CD4-positive, alpha-beta T cell (primary cell): ENCODE results near the gene MAPK7. TPM values are rescaled to one million over a fixed set of nuclear protein-coding genes. Genes with fewer than 3 reads are reported as not detected.

Experiments
- ATAC-seq: fragments of 200-7000 bp; cut with Tn5 transposase; one replicate; pipeline ENCODE4 v1.10.0; 2022; ENCODE audit warnings: mild to moderate bottlenecking; ENCODE audit not compliant: poor library complexity
- CTCF ChIA-PET: fragments of 350-600 bp; sonication (Branson Sonifier 250); formaldehyde crosslinking; loops from one replicate; lab custom pipeline; 2021; ENCODE audit warnings: antibody characterized with exemption, inconsistent platforms; lab: Charles Lee
- POLR2A ChIA-PET: fragments of 350-600 bp; sonication (Branson Sonifier 250); formaldehyde crosslinking; loops from one replicate; lab custom pipeline; 2021; ENCODE audit warnings: antibody characterized with exemption, inconsistent platforms; lab: Charles Lee
- DNase-seq, 14 experiments: peaks; one replicate each; pipeline ENCODE4 v3.0.0-alpha.2; 2013 to 2020; ENCODE audit warnings: mixed read lengths in 2 of 14
- H3K27ac ChIP-seq, 2 donors: one replicate each; pipeline versions ENCODE4 v1.5.1 to v1.7.0; 2013; ENCODE audit warnings: low read length in 2 of 2, low read depth in 1 of 2, mild to moderate bottlenecking in 1 of 2
- H3K27me3 ChIP-seq, 2 experiments: 1 replicate in 1 of 2; 2 replicates in 1 of 2; pipeline versions ENCODE4 v1.6.1 to v1.7.0; 2013; ENCODE audit warnings: low read length in 2 of 2, control low read depth in 1 of 2, mild to moderate bottlenecking in 1 of 2, moderate library complexity in 1 of 2; ENCODE audit not compliant: insufficient read depth in 2 of 2, control insufficient read depth in 1 of 2
- H3K36me3 ChIP-seq: one replicate; pipeline ENCODE4 v1.6.1; 2013; ENCODE audit warnings: low read length, control low read depth; ENCODE audit not compliant: insufficient read depth
- H3K4me1 ChIP-seq: one replicate; pipeline ENCODE4 v1.6.1; 2013; ENCODE audit warnings: low read length, control low read depth; ENCODE audit not compliant: insufficient read depth
- H3K4me3 ChIP-seq: one replicate; pipeline ENCODE4 v1.5.1; 2013; ENCODE audit warnings: mild to moderate bottlenecking, low read length, moderate library complexity
- H3K9me3 ChIP-seq, 2 experiments: 1 replicate in 1 of 2; 2 replicates in 1 of 2; pipeline versions ENCODE4 v1.6.1 to v1.7.0; 2013; ENCODE audit warnings: low read length in 2 of 2, mild to moderate bottlenecking in 2 of 2, control low read depth in 1 of 2, moderate library complexity in 1 of 2; ENCODE audit not compliant: control insufficient read depth in 1 of 2, insufficient read depth in 1 of 2
- H3K27ac Mint-ChIP-seq: one replicate; pipeline ENCODE4 v1.8.0; 2020; ENCODE audit warnings: mixed read lengths
- H3K27me3 Mint-ChIP-seq: one replicate; pipeline ENCODE4 v1.8.0; 2021; ENCODE audit warnings: mixed read lengths
- H3K36me3 Mint-ChIP-seq: one replicate; pipeline ENCODE4 v1.8.0; 2021; ENCODE audit warnings: low read depth, mixed read lengths
- H3K4me1 Mint-ChIP-seq: one replicate; pipeline ENCODE4 v1.8.0; 2021; ENCODE audit warnings: low read depth, mixed read lengths
- H3K4me3 Mint-ChIP-seq: one replicate; pipeline ENCODE4 v1.8.0; 2020; ENCODE audit warnings: mild to moderate bottlenecking, mixed read lengths
- H3K9me3 Mint-ChIP-seq: one replicate; pipeline ENCODE4 v1.8.0; 2020; ENCODE audit warnings: mixed read lengths
- intact Hi-C, 2 experiments: fragments of 100-400 bp; cut with DNase I in 1 of 2; cut with micrococcal nuclease in 1 of 2; formaldehyde crosslinking; loops; one replicate each; pipeline versions ENCODE4 v1.15.1 to v1.9.0; 2023 to 2025; cut with DNase I, micrococcal nuclease
- total RNA-seq, 174 experiments: library from RNA in 2 of 174; stranded (reverse) in 2 of 174; gene quantifications; one replicate each; pipeline ENCODE4 v1.2.3 and lab custom pipeline; 2021 to 2026
- TF ChIP-seq, protein P1 (sequence below): fragments of 200-600 bp; IDR thresholded peaks from one replicate; pipeline ENCODE4 v1.8.0; 2022; ENCODE audit warnings: antibody characterized with exemption, mild to moderate bottlenecking

MAPK7 gene
- total RNA-seq, 2 experiments from 2014 or later: 15.2 to 17.3 TPM

DNA sequence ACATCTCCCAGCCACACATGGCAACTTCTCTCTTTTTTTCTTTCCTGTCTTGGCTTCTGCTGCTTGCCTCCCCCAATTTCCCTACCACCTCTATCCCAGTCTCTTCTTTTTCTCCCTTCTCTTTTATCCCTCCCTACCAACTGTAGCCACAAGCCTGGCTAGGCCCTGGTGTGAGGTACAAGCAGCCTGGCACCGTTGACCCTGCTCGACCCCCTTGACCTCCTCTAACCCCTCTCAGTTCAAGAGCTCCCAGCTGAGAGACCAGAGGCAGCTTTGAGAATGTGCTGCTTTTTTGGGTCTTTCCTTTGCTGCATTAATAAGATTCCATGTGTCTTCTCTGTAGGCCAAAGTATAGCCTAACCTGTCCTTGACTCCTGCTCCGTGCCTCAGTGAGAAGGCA, 48.0 kb upstream of the MAPK7 start:
- Histone ChIP-seq H3K9me3 (peaks cover 3% of the 10 kb centered on the region in 2 experiments), H3K4me3 (no peak overlapping the region), H3K27me3 (no peaks in the 10 kb centered on the region), H3K27ac (no peak overlapping the region), H3K4me1 (no peaks in the 10 kb centered on the region), H3K36me3 (no peaks in the 10 kb centered on the region)
- ChIA-PET POLR2A (no interaction called here), CTCF (interaction anchor here (0.5 kb wide), 1 partner anchor 37 kb away, joined by 3 read pairs; no protein-coding TSS in a partner anchor)
- Mint-ChIP-seq H3K36me3 (no peaks in the 10 kb centered on the region), H3K27ac (no peak overlapping the region), H3K9me3 (no peaks in the 10 kb centered on the region), H3K4me1 (no peaks in the 10 kb centered on the region), H3K27me3 (peaks cover 6% of the 10 kb centered on the region), H3K4me3 (no peak overlapping the region)
- ATAC-seq: no peak
- TF ChIP-seq, protein P1, sequence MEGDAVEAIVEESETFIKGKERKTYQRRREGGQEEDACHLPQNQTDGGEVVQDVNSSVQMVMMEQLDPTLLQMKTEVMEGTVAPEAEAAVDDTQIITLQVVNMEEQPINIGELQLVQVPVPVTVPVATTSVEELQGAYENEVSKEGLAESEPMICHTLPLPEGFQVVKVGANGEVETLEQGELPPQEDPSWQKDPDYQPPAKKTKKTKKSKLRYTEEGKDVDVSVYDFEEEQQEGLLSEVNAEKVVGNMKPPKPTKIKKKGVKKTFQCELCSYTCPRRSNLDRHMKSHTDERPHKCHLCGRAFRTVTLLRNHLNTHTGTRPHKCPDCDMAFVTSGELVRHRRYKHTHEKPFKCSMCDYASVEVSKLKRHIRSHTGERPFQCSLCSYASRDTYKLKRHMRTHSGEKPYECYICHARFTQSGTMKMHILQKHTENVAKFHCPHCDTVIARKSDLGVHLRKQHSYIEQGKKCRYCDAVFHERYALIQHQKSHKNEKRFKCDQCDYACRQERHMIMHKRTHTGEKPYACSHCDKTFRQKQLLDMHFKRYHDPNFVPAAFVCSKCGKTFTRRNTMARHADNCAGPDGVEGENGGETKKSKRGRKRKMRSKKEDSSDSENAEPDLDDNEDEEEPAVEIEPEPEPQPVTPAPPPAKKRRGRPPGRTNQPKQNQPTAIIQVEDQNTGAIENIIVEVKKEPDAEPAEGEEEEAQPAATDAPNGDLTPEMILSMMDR: no peak
- intact Hi-C loops: no loop called here
- DNase-seq: no peak

DNA sequence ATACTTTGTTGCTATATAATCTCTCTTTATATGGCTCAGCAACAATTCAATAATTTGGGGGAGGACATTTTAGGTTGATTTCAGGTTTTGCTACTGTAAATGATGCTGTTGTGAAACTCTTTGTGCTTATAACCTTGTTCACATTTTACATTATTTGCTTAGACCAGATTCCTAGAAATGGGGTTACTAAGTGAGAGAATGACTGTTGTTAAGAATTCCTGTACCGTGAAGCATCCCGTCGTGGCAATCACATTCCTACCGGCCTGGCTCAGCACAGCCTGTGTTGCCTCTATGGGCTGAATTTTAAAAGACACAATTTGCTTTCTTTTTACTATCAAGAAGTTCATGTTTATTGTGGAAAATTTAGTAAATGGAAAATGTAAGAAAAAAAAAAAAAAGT, 47.2 kb upstream of the MAPK7 start:
- POLR2A ChIA-PET: no interaction called here
- ATAC-seq (no peak), DNase-seq (no peak)
- Mint-ChIP-seq H3K27ac (no peak overlapping the region), H3K4me3 (no peak overlapping the region), H3K4me1 (no peaks in the 10 kb centered on the region), H3K36me3 (no peaks in the 10 kb centered on the region), H3K27me3 (peaks cover 11% of the 10 kb centered on the region), H3K9me3 (no peaks in the 10 kb centered on the region)
- no peak overlapping the region for H3K4me3 ChIP-seq
- TF ChIP-seq, protein P1: no peak
- no peak overlapping the region for H3K27ac ChIP-seq
- CTCF ChIA-PET: no interaction called here
- H3K4me1 ChIP-seq: no peaks in the 10 kb centered on the region
- H3K9me3 ChIP-seq: peaks cover 0 to 3% of the 10 kb centered on the region in 2 experiments
- intact Hi-C loops: no loop called here
- no peaks in the 10 kb centered on the region for H3K27me3 ChIP-seq
- H3K36me3 ChIP-seq: no peaks in the 10 kb centered on the region

DNA sequence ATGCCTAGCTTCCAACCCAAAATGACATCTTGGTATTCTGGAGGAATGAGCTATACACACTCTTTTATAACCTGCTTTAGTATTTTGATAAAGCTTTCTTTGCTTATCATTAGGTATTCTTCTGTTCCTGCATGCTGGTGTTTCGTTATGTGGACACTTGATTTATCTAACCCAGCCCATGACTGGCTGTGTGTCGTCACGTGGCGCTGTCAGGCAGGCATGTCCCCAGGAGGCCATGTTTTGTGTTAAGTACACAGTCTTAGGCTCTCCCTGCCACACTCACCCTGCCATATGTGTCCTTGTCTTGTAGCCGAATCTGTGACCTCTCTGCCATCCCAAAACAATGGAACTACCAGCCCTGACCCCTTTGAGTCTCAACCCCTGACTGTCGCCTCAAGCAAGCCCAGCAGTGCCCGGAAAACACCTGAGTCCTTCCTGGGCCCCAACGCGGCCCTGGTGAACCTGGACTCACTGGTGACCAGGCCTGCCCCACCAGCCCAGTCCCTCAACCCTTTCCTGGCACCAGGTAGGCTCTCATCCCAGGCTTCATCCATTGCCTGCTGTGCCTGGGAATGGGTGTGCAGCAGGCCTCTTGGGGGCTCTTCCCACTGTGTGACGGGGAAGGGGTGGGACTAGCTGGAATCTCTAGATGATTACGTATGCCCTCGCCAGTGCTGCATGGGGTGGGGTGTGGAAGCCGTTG, 46.6 kb upstream of the MAPK7 start:
- Mint-ChIP-seq H3K4me3 (no peak overlapping the region), H3K27ac (no peak overlapping the region), H3K4me1 (no peaks in the 10 kb centered on the region), H3K36me3 (no peaks in the 10 kb centered on the region), H3K9me3 (no peaks in the 10 kb centered on the region), H3K27me3 (peaks cover 11% of the 10 kb centered on the region)
- Histone ChIP-seq H3K4me3 (no peak overlapping the region), H3K9me3 (no peaks in the 10 kb centered on the region), H3K4me1 (no peaks in the 10 kb centered on the region), H3K27me3 (peaks cover 0 to under 1% of the 10 kb centered on the region in 2 experiments), H3K27ac (no peak overlapping the region), H3K36me3 (no peaks in the 10 kb centered on the region)
- intact Hi-C loops: no loop called here
- DNase-seq (no peak), ATAC-seq (no peak)
- TF ChIP-seq, protein P1: no peak
- ChIA-PET POLR2A (no interaction called here), CTCF (no interaction called here)
